Upper lobe of left lung (tissue), 4 donors: ENCODE measurements around the gene DENND1A.

Experiments
- EP300 ChIP-seq, 4 donors: sonication (generic); formaldehyde crosslinking; IDR thresholded peaks; one replicate each; pipeline ENCODE4 v1.5.1; 2017; ENCODE audit warnings: antibody characterized with exemption in 4 of 4, control low read depth in 2 of 4
- POLR2A ChIP-seq, 4 donors: fragments of 450-650 bp; IDR thresholded peaks; one replicate each; pipeline ENCODE4 v1.5.1; 2016 to 2017; ENCODE audit warnings: antibody characterized with exemption in 4 of 4, mild to moderate bottlenecking in 2 of 4
- POLR2AphosphoS5 ChIP-seq, 2 donors: sonication (generic); formaldehyde crosslinking; IDR thresholded peaks; one replicate each; pipeline ENCODE4 v1.5.1; 2017; ENCODE audit warnings: antibody characterized with exemption in 2 of 2
- TF ChIP-seq, protein P1 (sequence below), 6 experiments: fragments of 450-650 bp in 4 of 6; fragments of 200-600 bp in 2 of 6; sonication (generic) in 2 of 6; IDR thresholded peaks; one replicate each; pipeline ENCODE4 v1.5.1; 2016 to 2019; ENCODE audit warnings: antibody characterized with exemption in 6 of 6

- TF ChIP-seq, protein P1, sequence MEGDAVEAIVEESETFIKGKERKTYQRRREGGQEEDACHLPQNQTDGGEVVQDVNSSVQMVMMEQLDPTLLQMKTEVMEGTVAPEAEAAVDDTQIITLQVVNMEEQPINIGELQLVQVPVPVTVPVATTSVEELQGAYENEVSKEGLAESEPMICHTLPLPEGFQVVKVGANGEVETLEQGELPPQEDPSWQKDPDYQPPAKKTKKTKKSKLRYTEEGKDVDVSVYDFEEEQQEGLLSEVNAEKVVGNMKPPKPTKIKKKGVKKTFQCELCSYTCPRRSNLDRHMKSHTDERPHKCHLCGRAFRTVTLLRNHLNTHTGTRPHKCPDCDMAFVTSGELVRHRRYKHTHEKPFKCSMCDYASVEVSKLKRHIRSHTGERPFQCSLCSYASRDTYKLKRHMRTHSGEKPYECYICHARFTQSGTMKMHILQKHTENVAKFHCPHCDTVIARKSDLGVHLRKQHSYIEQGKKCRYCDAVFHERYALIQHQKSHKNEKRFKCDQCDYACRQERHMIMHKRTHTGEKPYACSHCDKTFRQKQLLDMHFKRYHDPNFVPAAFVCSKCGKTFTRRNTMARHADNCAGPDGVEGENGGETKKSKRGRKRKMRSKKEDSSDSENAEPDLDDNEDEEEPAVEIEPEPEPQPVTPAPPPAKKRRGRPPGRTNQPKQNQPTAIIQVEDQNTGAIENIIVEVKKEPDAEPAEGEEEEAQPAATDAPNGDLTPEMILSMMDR (IDR thresholded peaks at IDR 0.05) = no peak
- no peak for TF ChIP-seq POLR2A (IDR thresholded peaks at IDR 0.05)
- TF ChIP-seq EP300 (IDR thresholded peaks at IDR 0.05) = no peak
- no peak for TF ChIP-seq POLR2AphosphoS5 (IDR thresholded peaks at IDR 0.05)
Observed at GRCh38 chr9:123460091-123460490, 469.8 kb downstream of the DENND1A start.
